ENCODE results near the gene TTYH3. TPM values are rescaled to one million over a fixed set of nuclear protein-coding genes. Genes with fewer than 3 reads are reported as not detected.

Gene TTYH3
- total and polyA plus RNA-seq, 2 of the 13 experiments (the other 11 are each of a cell fraction or from before 2014, with no cell fraction given), result 26.3 to 50.0 TPM

- 0 out of 2 replicates have a peak, but pooled peaks have one; percentile 11 for TF ChIP-seq SKIL (CRISPR knock-in tag; IDR thresholded peaks at IDR 0.05; ENCODE audit: borderline replicate concordance)
- TF ChIP-seq NCOA5 (CRISPR knock-in tag; IDR thresholded peaks at IDR 0.05), result no peak
- TF ChIP-seq AGO2 (optimal IDR thresholded peaks at IDR 0.05; ENCODE audit: low read depth, low read length), result peak; percentile 81
- no peak for TF ChIP-seq ZNF816 (CRISPR knock-in tag; IDR thresholded peaks at IDR 0.05; ENCODE audit: borderline replicate concordance)
- no peak for TF ChIP-seq ZFP90 (CRISPR knock-in tag; IDR thresholded peaks at IDR 0.05; ENCODE audit: borderline replicate concordance)
- no peak for TF ChIP-seq KDM3A (CRISPR knock-in tag; IDR thresholded peaks at IDR 0.05; ENCODE audit: low read depth)
- TF ChIP-seq HDAC6 (IDR thresholded peaks at IDR 0.05; ENCODE audit: low read depth, low read length), result no peak
- no peak for TF ChIP-seq HNF1B (CRISPR knock-in tag; IDR thresholded peaks at IDR 0.05)
- no peak for TF ChIP-seq ZKSCAN5 (CRISPR knock-in tag; IDR thresholded peaks at IDR 0.05)
- TF ChIP-seq ZSCAN20 (CRISPR knock-in tag; IDR thresholded peaks at IDR 0.05; ENCODE audit: borderline replicate concordance), result no peak
- TF ChIP-seq ZNF503 (CRISPR knock-in tag; IDR thresholded peaks at IDR 0.05), result no peak
- no peak for TF ChIP-seq ELF3 (CRISPR knock-in tag; IDR thresholded peaks at IDR 0.05)
- peak; percentile 98 for TF ChIP-seq ZNF121 (CRISPR knock-in tag; IDR thresholded peaks at IDR 0.05)
- TF ChIP-seq EED (CRISPR knock-in tag; IDR thresholded peaks at IDR 0.05), result peak; percentile 53; the same call in 1 of the 2 replicates
- no peak for TF ChIP-seq ZBTB1 (CRISPR knock-in tag; IDR thresholded peaks at IDR 0.05; ENCODE audit: borderline replicate concordance)
- no peak for TF ChIP-seq HOXA9 (CRISPR knock-in tag; IDR thresholded peaks at IDR 0.05; ENCODE audit: borderline replicate concordance)
- no peak for TF ChIP-seq ZNF547 (CRISPR knock-in tag; IDR thresholded peaks at IDR 0.05)
- TF ChIP-seq SYNCRIP (IDR thresholded peaks at IDR 0.05; ENCODE audit: insufficient read depth, low read depth, low read length), result no peak
- no peak for TF ChIP-seq SMAD9 (CRISPR knock-in tag; IDR thresholded peaks at IDR 0.05)
- TF ChIP-seq ZNF10 (CRISPR knock-in tag; IDR thresholded peaks at IDR 0.05; ENCODE audit: borderline replicate concordance, low read depth), result no peak
- TF ChIP-seq GRHL1 (CRISPR knock-in tag; conservative IDR thresholded peaks at IDR 0.05), result no peak
- TF ChIP-seq MBNL3 (CRISPR knock-in tag; conservative IDR thresholded peaks at IDR 0.05), result no peak
- no peak for TF ChIP-seq SNAPC5 (CRISPR knock-in tag; IDR thresholded peaks at IDR 0.05; ENCODE audit: borderline replicate concordance)
These were observed 3.4 kb downstream of the TTYH3 start (continued) for GRCh38 chr7:2635148-2635668.

All from HepG2 (cell line).